Activated CD4-positive, CD25-positive, alpha-beta regulatory T cell treated with anti-CD3 and anti-CD28 coated beads, Interleukin-2, amount 50 U/mL, for 24 hours (primary cell): ENCODE data around the gene KIRREL3.

Experiments used
- ATAC-seq, 2 donors: fragments of 150-1000 bp; cut with Tn5 transposase; one replicate each; pipeline ENCODE4 v1.10.0; 2021; ENCODE audit warnings: mild to moderate bottlenecking in 1 of 2, moderate library complexity in 1 of 2

Gene KIRREL3

GRCh38 chr11:126457817-126458216, 542.8 kb downstream of the KIRREL3 start:
- ATAC-seq, result no peak

GRCh38 chr11:126456783-126457542, 543.6 kb downstream of the KIRREL3 start:
- no peak for ATAC-seq

GRCh38 chr11:126456089-126456488, 544.5 kb downstream of the KIRREL3 start:
- ATAC-seq, result no peak

GRCh38 chr11:126452241-126453101, 548.1 kb downstream of the KIRREL3 start:
- ATAC-seq, result no peak

- ATAC-seq, result no peak
These were observed 549.3 kb downstream of the KIRREL3 start for GRCh38 chr11:126451211-126451802.

GRCh38 chr11:126450806-126451205, 549.8 kb downstream of the KIRREL3 start:
- ATAC-seq, result no peak

- no peak for ATAC-seq
These were observed 550.4 kb downstream of the KIRREL3 start for GRCh38 chr11:126450198-126450597.

- ATAC-seq, result no peak
These were observed 554.0 kb downstream of the KIRREL3 start for GRCh38 chr11:126446581-126446980.

- ATAC-seq, result no peak
These were observed 556.5 kb downstream of the KIRREL3 start for GRCh38 chr11:126444072-126444471.

GRCh38 chr11:126443120-126443519, 557.5 kb downstream of the KIRREL3 start:
- ATAC-seq, result no peak

GRCh38 chr11:126440792-126441514, 559.6 kb downstream of the KIRREL3 start:
- ATAC-seq, result peak; percentile 48 to 73

- ATAC-seq, result no peak
These were observed 560.3 kb downstream of the KIRREL3 start for GRCh38 chr11:126440276-126440675.

- no peak for ATAC-seq
These were observed 561.9 kb downstream of the KIRREL3 start for GRCh38 chr11:126438691-126439090.

- ATAC-seq, result no peak
These were observed 562.3 kb downstream of the KIRREL3 start for GRCh38 chr11:126438272-126438671.

GRCh38 chr11:126437731-126438130, 562.8 kb downstream of the KIRREL3 start:
- no peak for ATAC-seq

- no peak for ATAC-seq
These were observed 564.3 kb downstream of the KIRREL3 start for GRCh38 chr11:126436209-126436755.

GRCh38 chr11:126434950-126435335, 565.6 kb downstream of the KIRREL3 start:
- ATAC-seq, result no peak

- ATAC-seq, result no peak
These were observed 566.3 kb downstream of the KIRREL3 start for GRCh38 chr11:126433989-126434949.

GRCh38 chr11:126433244-126433846, 567.2 kb downstream of the KIRREL3 start:
- ATAC-seq, result no peak

- ATAC-seq, result no peak
These were observed 568.0 kb downstream of the KIRREL3 start for GRCh38 chr11:126432525-126432924.

GRCh38 chr11:126432065-126432461, 568.5 kb downstream of the KIRREL3 start:
- ATAC-seq, result no peak
